ENCODE results near the gene RHOD. TPM values are rescaled to one million over a fixed set of nuclear protein-coding genes. Genes with fewer than 3 reads are reported as not detected.

The RHOD gene
- total and polyA plus RNA-seq, 2 donors, result 2.8 to 11.3 TPM

GRCh38 chr11:67114275-67114896 is 57.7 kb downstream of the RHOD start:
- Histone ChIP-seq H3K4me3 (ENCODE audit: low read length in 2 of 2) (no peak overlapping the region), H3K9me3 (ENCODE audit: control insufficient read depth in 2 of 2, insufficient read depth in 1 of 2, low read length in 1 of 2) (no peaks in the 10 kb centered on the region), H3K36me3 (ENCODE audit: control insufficient read depth in 2 of 2, insufficient read depth in 2 of 2, low read length in 1 of 2) (no peaks in the 10 kb centered on the region), H3K27ac (ENCODE audit: low read depth in 1 of 2, low read length in 1 of 2) (no peak overlapping the region), H3K4me1 (ENCODE audit: control insufficient read depth in 2 of 2, insufficient read depth in 2 of 2, low read length in 2 of 2) (peaks cover 6 to 41% of the 10 kb centered on the region in 2 donors), H3K27me3 (ENCODE audit: control insufficient read depth in 2 of 2, insufficient read depth in 1 of 2, low read length in 1 of 2) (peaks cover 6 to 12% of the 10 kb centered on the region in 2 donors)
- WGBS, result 94% methylated on average over 10 of the region's 10 CpGs
- no peak for DNase-seq (ENCODE audit: low read depth in 6 of 9, low spot score in 9 of 9)

DNA sequence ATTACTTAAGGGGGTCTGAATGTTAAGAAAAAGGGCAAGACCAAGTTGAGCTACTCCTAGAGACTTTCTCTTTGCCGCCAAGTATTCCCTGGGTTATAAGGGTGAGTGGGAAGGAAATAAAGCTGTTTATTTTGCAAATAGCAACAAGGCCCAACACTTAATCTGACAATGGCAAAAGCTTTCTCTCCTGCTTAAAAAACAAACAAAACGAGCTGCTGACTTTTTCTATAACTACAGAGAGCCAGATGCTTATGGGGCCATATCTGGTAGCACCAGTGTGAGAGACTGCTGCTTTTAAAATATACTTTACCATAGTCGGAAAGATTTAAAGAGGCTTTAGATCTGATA is 60.1 kb downstream of the RHOD start:
- Histone ChIP-seq H3K9me3 (ENCODE audit: control insufficient read depth in 2 of 2, insufficient read depth in 1 of 2, low read length in 1 of 2) (no peaks in the 10 kb centered on the region), H3K4me1 (ENCODE audit: control insufficient read depth in 2 of 2, insufficient read depth in 2 of 2, low read length in 2 of 2) (peaks cover 6 to 32% of the 10 kb centered on the region in 2 donors), H3K27me3 (ENCODE audit: control insufficient read depth in 2 of 2, insufficient read depth in 1 of 2, low read length in 1 of 2) (peaks cover 6 to 12% of the 10 kb centered on the region in 2 donors), H3K36me3 (ENCODE audit: control insufficient read depth in 2 of 2, insufficient read depth in 2 of 2, low read length in 1 of 2) (peaks cover 0 to under 1% of the 10 kb centered on the region in 2 donors), H3K27ac (ENCODE audit: low read depth in 1 of 2, low read length in 1 of 2) (peak overlapping the region in 1 of 2 donors; percentile 53), H3K4me3 (ENCODE audit: low read length in 2 of 2) (no peak overlapping the region)
- DNase-seq (ENCODE audit: low read depth in 6 of 9, low spot score in 9 of 9), result no peak
- WGBS, result 90% methylated on average over 3 of the region's 3 CpGs

GRCh38 chr11:67117176-67117575 is 60.5 kb downstream of the RHOD start:
- 92% methylated on average over 7 of the region's 7 CpGs for WGBS
- Histone ChIP-seq H3K4me1 (ENCODE audit: control insufficient read depth in 2 of 2, insufficient read depth in 2 of 2, low read length in 2 of 2) (peaks cover 6 to 32% of the 10 kb centered on the region in 2 donors), H3K27me3 (ENCODE audit: control insufficient read depth in 2 of 2, insufficient read depth in 1 of 2, low read length in 1 of 2) (peaks cover 6 to 12% of the 10 kb centered on the region in 2 donors), H3K36me3 (ENCODE audit: control insufficient read depth in 2 of 2, insufficient read depth in 2 of 2, low read length in 1 of 2) (peaks cover 0 to 5% of the 10 kb centered on the region in 2 donors), H3K9me3 (ENCODE audit: control insufficient read depth in 2 of 2, insufficient read depth in 1 of 2, low read length in 1 of 2) (no peaks in the 10 kb centered on the region), H3K27ac (ENCODE audit: low read depth in 1 of 2, low read length in 1 of 2) (peak overlapping the region; percentile 53 to 97), H3K4me3 (ENCODE audit: low read length in 2 of 2) (peak overlapping the region in 1 of 2 donors; percentile 10)
- DNase-seq (ENCODE audit: low read depth in 6 of 9, low spot score in 9 of 9), result peak in 1 of 9 donors; percentile 28

DNA sequence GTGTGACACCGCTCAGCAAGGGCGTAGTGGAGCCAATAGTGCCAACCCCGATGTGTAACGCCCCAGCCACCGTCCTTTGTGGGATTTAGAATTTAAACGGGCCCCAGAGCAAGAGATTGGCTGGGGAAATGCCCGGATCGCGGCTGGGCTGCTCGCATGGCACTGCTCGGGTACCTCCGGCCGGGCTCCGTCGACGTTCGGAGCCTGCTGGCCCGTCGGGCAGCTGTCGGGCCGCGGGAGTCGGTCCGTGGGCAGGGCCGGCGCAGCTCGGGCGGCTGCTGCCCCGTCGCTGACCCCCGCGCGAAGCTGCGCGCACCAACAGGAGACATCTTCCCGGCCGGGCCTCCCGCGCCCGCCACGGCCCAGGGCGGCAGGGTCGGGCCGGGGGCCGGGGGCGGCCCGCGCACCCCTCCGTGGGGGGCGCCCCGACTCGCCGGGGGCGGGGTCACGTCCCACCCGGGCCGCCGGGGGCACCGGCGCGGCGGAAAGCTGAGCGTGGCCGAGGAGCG is 61.1 kb downstream of the RHOD start:
- peak in 1 of 9 donors; percentile 58 for DNase-seq (ENCODE audit: low read depth in 6 of 9, low spot score in 9 of 9)

DNA sequence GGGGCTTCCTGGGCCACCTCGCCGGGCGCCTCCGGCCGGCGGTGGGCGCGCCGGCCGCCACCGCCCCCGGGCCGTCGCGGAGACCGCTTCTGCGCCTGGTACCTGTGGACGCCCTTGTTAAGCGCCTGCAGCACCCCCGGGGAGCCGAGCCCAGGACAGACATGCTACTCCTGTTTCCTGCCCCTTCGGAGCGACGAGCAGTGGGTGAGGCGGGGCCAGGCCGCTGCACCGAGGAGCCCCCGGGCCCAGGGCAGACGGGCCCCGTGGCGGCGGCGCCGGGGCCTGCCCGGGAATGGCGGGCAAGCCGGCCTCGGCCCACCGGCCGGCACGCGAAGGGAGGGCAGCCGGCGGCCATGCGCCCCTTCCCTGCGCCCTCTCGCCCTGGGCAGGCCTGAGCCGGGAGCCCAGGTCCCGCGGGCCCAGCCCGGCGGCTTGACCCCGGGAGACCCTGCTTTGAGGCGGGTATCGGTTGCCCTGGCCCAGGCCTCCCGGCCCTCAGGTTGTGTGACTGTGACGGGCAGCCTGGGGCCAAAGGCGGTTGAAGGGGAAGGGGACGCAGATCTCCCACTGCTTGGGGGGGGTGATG is 61.6 kb downstream of the RHOD start:
- Histone ChIP-seq H3K9me3 (ENCODE audit: control insufficient read depth in 2 of 2, insufficient read depth in 1 of 2, low read length in 1 of 2) (no peaks in the 10 kb centered on the region), H3K4me3 (ENCODE audit: low read length in 2 of 2) (peak overlapping the region; percentile 55 to 77), H3K4me1 (ENCODE audit: control insufficient read depth in 2 of 2, insufficient read depth in 2 of 2, low read length in 2 of 2) (peaks cover 6 to 33% of the 10 kb centered on the region in 2 donors), H3K27ac (ENCODE audit: low read depth in 1 of 2, low read length in 1 of 2) (peak overlapping the region; percentile 90 to 97), H3K27me3 (ENCODE audit: control insufficient read depth in 2 of 2, insufficient read depth in 1 of 2, low read length in 1 of 2) (peaks cover 6 to 12% of the 10 kb centered on the region in 2 donors), H3K36me3 (ENCODE audit: control insufficient read depth in 2 of 2, insufficient read depth in 2 of 2, low read length in 1 of 2) (peaks cover 0 to 11% of the 10 kb centered on the region in 2 donors)
- peak in 4 of 9 donors; percentile 27 to 65 (median 54) for DNase-seq (ENCODE audit: low read depth in 6 of 9, low spot score in 9 of 9)
- WGBS, result under 1% methylated on average over 59 of the region's 59 CpGs

More for the DNA sequence above, 61.1 kb downstream of the RHOD start:
- WGBS, result 6% methylated on average over 65 of the region's 65 CpGs
- Histone ChIP-seq H3K36me3 (ENCODE audit: control insufficient read depth in 2 of 2, insufficient read depth in 2 of 2, low read length in 1 of 2) (peaks cover 0 to 7% of the 10 kb centered on the region in 2 donors), H3K27ac (ENCODE audit: low read depth in 1 of 2, low read length in 1 of 2) (peak overlapping the region; percentile 53 to 97), H3K27me3 (ENCODE audit: control insufficient read depth in 2 of 2, insufficient read depth in 1 of 2, low read length in 1 of 2) (peaks cover 6 to 12% of the 10 kb centered on the region in 2 donors), H3K4me3 (ENCODE audit: low read length in 2 of 2) (peak overlapping the region; percentile 10 to 77), H3K9me3 (ENCODE audit: control insufficient read depth in 2 of 2, insufficient read depth in 1 of 2, low read length in 1 of 2) (no peaks in the 10 kb centered on the region), H3K4me1 (ENCODE audit: control insufficient read depth in 2 of 2, insufficient read depth in 2 of 2, low read length in 2 of 2) (peaks cover 6 to 34% of the 10 kb centered on the region in 2 donors)

GRCh38 chr11:67118801-67119584 is 62.3 kb downstream of the RHOD start, which contains the start of gene KDM2A:
KDM2A (plus strand) TSS chr11:67119263; CDS start chr11:67121317, 2,054 bp downstream.
- peaks cover 3 to 25% of the 10 kb centered on the region in 2 donors for H3K4me1 ChIP-seq (ENCODE audit: control insufficient read depth in 2 of 2, insufficient read depth in 2 of 2, low read length in 2 of 2)
- H3K9me3 ChIP-seq (ENCODE audit: control insufficient read depth in 2 of 2, insufficient read depth in 1 of 2, low read length in 1 of 2), result no peaks in the 10 kb centered on the region
- H3K27ac ChIP-seq (ENCODE audit: low read depth in 1 of 2, low read length in 1 of 2), result peak within 1 kb of the TSS; percentile 94 to 97
- DNase-seq (ENCODE audit: low read depth in 6 of 9, low spot score in 9 of 9), result peak; percentile 89 to 100 (median 99)
- peaks cover 6 to 12% of the 10 kb centered on the region in 2 donors for H3K27me3 ChIP-seq (ENCODE audit: control insufficient read depth in 2 of 2, insufficient read depth in 1 of 2, low read length in 1 of 2)
- H3K4me3 ChIP-seq (ENCODE audit: low read length in 2 of 2), result peak within 1 kb of the TSS; percentile 77 to 97
- peaks cover 3 to 11% of the 10 kb centered on the region in 2 donors for H3K36me3 ChIP-seq (ENCODE audit: control insufficient read depth in 2 of 2, insufficient read depth in 2 of 2, low read length in 1 of 2)
- WGBS, result under 1% methylated on average over 97 of the region's 97 CpGs

- H3K27ac ChIP-seq (ENCODE audit: low read depth in 1 of 2, low read length in 1 of 2), result peak overlapping the region; percentile 68 to 95
- H3K4me1 ChIP-seq (ENCODE audit: control insufficient read depth in 2 of 2, insufficient read depth in 2 of 2, low read length in 2 of 2), result peaks cover 3 to 22% of the 10 kb centered on the region in 2 donors
- peaks cover 3 to 16% of the 10 kb centered on the region in 2 donors for H3K36me3 ChIP-seq (ENCODE audit: control insufficient read depth in 2 of 2, insufficient read depth in 2 of 2, low read length in 1 of 2)
- H3K9me3 ChIP-seq (ENCODE audit: control insufficient read depth in 2 of 2, insufficient read depth in 1 of 2, low read length in 1 of 2), result no peaks in the 10 kb centered on the region
- peaks cover 6 to 12% of the 10 kb centered on the region in 2 donors for H3K27me3 ChIP-seq (ENCODE audit: control insufficient read depth in 2 of 2, insufficient read depth in 1 of 2, low read length in 1 of 2)
- WGBS, result under 1% methylated on average over 61 of the region's 61 CpGs
- H3K4me3 ChIP-seq (ENCODE audit: low read length in 2 of 2), result peak overlapping the region; percentile 77 to 97
- DNase-seq (ENCODE audit: low read depth in 6 of 9, low spot score in 9 of 9), result peak in 2 of 9 donors; percentile 34 to 64
Observed at GRCh38 chr11:67119585-67120391, 63.1 kb downstream of the RHOD start.

DNA sequence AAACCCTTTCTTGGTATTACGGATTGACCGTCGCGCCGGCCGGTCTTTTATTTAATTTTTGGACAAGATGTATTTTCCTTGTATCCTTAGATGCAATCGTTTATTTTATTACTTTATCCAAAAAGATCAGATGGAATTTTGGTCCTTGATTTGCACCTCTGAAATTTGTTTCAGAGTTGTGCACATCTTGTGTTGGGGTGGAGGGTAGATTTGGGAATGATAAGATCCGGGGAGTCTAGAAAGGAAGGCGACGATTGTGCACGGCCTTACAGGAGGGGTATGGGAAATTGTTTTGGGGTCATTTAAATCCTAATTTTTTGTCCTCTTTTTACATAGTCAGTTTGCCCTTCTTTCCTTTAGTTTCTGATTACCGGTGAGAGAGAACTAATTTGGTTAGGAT is 63.8 kb downstream of the RHOD start:
- peak overlapping the region; percentile 77 to 97 for H3K4me3 ChIP-seq (ENCODE audit: low read length in 2 of 2)
- H3K4me1 ChIP-seq (ENCODE audit: control insufficient read depth in 2 of 2, insufficient read depth in 2 of 2, low read length in 2 of 2), result peaks cover 3 to 22% of the 10 kb centered on the region in 2 donors
- H3K27ac ChIP-seq (ENCODE audit: low read depth in 1 of 2, low read length in 1 of 2), result peak overlapping the region in 1 of 2 donors; percentile 20
- peaks cover 6 to 12% of the 10 kb centered on the region in 2 donors for H3K27me3 ChIP-seq (ENCODE audit: control insufficient read depth in 2 of 2, insufficient read depth in 1 of 2, low read length in 1 of 2)
- WGBS, result under 1% methylated on average over 12 of the region's 12 CpGs
- H3K9me3 ChIP-seq (ENCODE audit: control insufficient read depth in 2 of 2, insufficient read depth in 1 of 2, low read length in 1 of 2), result no peaks in the 10 kb centered on the region
- H3K36me3 ChIP-seq (ENCODE audit: control insufficient read depth in 2 of 2, insufficient read depth in 2 of 2, low read length in 1 of 2), result peaks cover 8 to 23% of the 10 kb centered on the region in 2 donors
- DNase-seq (ENCODE audit: low read depth in 6 of 9, low spot score in 9 of 9), result no peak
